Fibroblast of lung (primary cell): ENCODE results near the gene ESRP2. TPM values are rescaled to one million over a fixed set of nuclear protein-coding genes. Genes with fewer than 3 reads are reported as not detected.

ENCODE experiments used
- DNase-seq, 2 donors: peaks; one replicate each; pipeline versions ENCODE4 v3.0.0 to v3.0.0-alpha.2; 2010; ENCODE audit warnings: low read depth in 2 of 2
- H2AFZ ChIP-seq: 2 replicates; pipeline ENCODE4 v1.5.1; 2012; ENCODE audit warnings: low read length, control low read depth, inconsistent platforms
- H3K27ac ChIP-seq: 2 replicates; pipeline ENCODE4 v1.5.1; 2011; ENCODE audit warnings: low read length, control low read depth; ENCODE audit not compliant: insufficient read depth
- H3K27me3 ChIP-seq: 2 replicates; pipeline ENCODE4 v1.5.1; 2011; ENCODE audit warnings: mild to moderate bottlenecking, low read length; ENCODE audit not compliant: control insufficient read depth, insufficient read depth
- H3K36me3 ChIP-seq: 2 replicates; pipeline ENCODE4 v1.5.1; 2011; ENCODE audit warnings: low read length; ENCODE audit not compliant: control insufficient read depth, insufficient read depth
- H3K4me1 ChIP-seq: 2 replicates; pipeline ENCODE4 v1.5.1; 2011; ENCODE audit warnings: low read length; ENCODE audit not compliant: control insufficient read depth, insufficient read depth; ENCODE audit errors: extremely low read depth
- H3K4me2 ChIP-seq: 2 replicates; pipeline ENCODE4 v1.5.1; 2011; ENCODE audit warnings: low read length, control low read depth; ENCODE audit not compliant: insufficient read depth; ENCODE audit errors: extremely low read depth
- H3K4me3 ChIP-seq, 4 experiments: fragments of 200-600 bp in 1 of 4; sonication (generic) in 1 of 4; replicated peaks in 1 of 4; 2 replicates each; pipeline ENCODE4 v1.5.1; 2011 to 2016; ENCODE audit warnings: low read length in 4 of 4, low read depth in 3 of 4, mild to moderate bottlenecking in 3 of 4, control low read depth in 2 of 4, inconsistent platforms in 1 of 4, mixed read lengths in 1 of 4; ENCODE audit not compliant: insufficient read depth in 1 of 4; ENCODE audit errors: control extremely low read depth in 1 of 4
- H3K79me2 ChIP-seq: 2 replicates; pipeline ENCODE4 v1.5.1; 2012; ENCODE audit warnings: mild to moderate bottlenecking, low read length, inconsistent platforms; ENCODE audit not compliant: control insufficient read depth, insufficient read depth
- H3K9ac ChIP-seq: 2 replicates; pipeline ENCODE4 v1.5.1; 2011; ENCODE audit warnings: mild to moderate bottlenecking, low read length, control low read depth; ENCODE audit not compliant: insufficient read depth
- H3K9me3 ChIP-seq: 2 replicates; pipeline ENCODE4 v1.5.1; 2012; ENCODE audit warnings: low read depth, low read length; ENCODE audit not compliant: control insufficient read depth, insufficient read depth
- H4K20me1 ChIP-seq: 2 replicates; pipeline ENCODE4 v1.5.1; 2011; ENCODE audit warnings: low read length; ENCODE audit not compliant: control insufficient read depth, insufficient read depth; ENCODE audit errors: extremely low read depth
- CTCF ChIP-seq, 2 donors: IDR thresholded peaks in 1 of 2; conservative IDR thresholded peaks in 1 of 2; 1 replicate in 1 of 2; 2 replicates in 1 of 2; pipeline ENCODE4 v1.5.1; 2011 to 2012; ENCODE audit warnings: low read length in 2 of 2, control low read depth in 1 of 2, inconsistent platforms in 1 of 2, low read depth in 1 of 2, mild to moderate bottlenecking in 1 of 2
- EZH2 ChIP-seq: IDR thresholded peaks from 2 replicates; pipeline ENCODE4 v1.5.1; 2012; ENCODE audit warnings: low read length, control low read depth, mild to moderate bottlenecking; ENCODE audit errors: missing control alignments
- polyA plus RNA-seq, 2 donors: library from polyadenylated mRNA; depleted of rRNA in 1 of 2; stranded (reverse) in 1 of 2; unstranded in 1 of 2; fragments of >200 nt; gene quantifications; 2 replicates each; pipeline ENCODE4 v1.2.1, GENCODE V29; 2011 to 2012; ENCODE audit warnings: missing spikeins in 1 of 2
- total RNA-seq: library from RNA; depleted of rRNA; stranded (reverse); fragments of >200 nt; gene quantifications from 2 replicates; pipeline ENCODE4 v1.2.1, GENCODE V29; 2014

The ESRP2 gene
- total and polyA plus RNA-seq, 2 donors (not counting 1 experiment from before 2014, with no cell fraction given) = 0.08 to 0.17 TPM

DNA sequence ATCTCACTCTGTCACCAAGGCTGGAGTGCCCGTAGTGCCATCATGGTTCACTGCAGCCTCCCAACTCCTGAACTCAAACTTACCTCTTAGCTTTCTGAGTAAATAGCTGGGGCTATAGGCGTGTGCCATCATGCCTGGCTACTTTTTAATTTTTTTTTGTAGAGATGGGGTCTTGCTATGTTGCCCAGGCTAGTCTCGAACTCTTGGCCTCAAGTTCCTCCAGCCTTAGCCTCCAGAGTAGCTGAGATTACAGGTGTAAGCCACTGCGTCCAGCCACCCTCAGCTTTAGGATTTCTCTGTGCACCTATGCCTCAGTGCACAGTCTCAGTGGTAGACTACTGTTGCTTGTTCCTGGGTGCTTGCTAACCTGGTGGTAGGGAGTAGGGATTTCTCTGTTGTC lies 33.9 kb upstream of the ESRP2 start:
- Histone ChIP-seq H4K20me1 (no peaks in the 10 kb centered on the region), H2AFZ (no peak overlapping the region), H3K79me2 (peaks cover 64% of the 10 kb centered on the region), H3K9me3 (no peaks in the 10 kb centered on the region), H3K9ac (no peak overlapping the region), H3K4me1 (peaks cover 5% of the 10 kb centered on the region), H3K36me3 (peaks cover 5% of the 10 kb centered on the region), H3K4me2 (no peak overlapping the region), H3K27me3 (no peaks in the 10 kb centered on the region), H3K27ac (no peak overlapping the region), H3K4me3 (no peak overlapping the region)
- TF ChIP-seq EZH2 = no peak
- no peak for TF ChIP-seq CTCF (conservative IDR thresholded peaks at IDR 0.05 in 1 of 2, IDR thresholded peaks at IDR 0.05 in 1 of 2; ENCODE audit: low read depth in 1 of 2, low read length in 2 of 2)
- no peak for DNase-seq

- H3K9me3 ChIP-seq = no peaks in the 10 kb centered on the region
- no peak for DNase-seq
- H3K9ac ChIP-seq = no peak overlapping the region
- peaks cover 58% of the 10 kb centered on the region for H3K79me2 ChIP-seq
- peaks cover 5% of the 10 kb centered on the region for H3K4me1 ChIP-seq
- H3K36me3 ChIP-seq = no peaks in the 10 kb centered on the region
- no peaks in the 10 kb centered on the region for H4K20me1 ChIP-seq
- TF ChIP-seq CTCF (conservative IDR thresholded peaks at IDR 0.05 in 1 of 2, IDR thresholded peaks at IDR 0.05 in 1 of 2; ENCODE audit: low read depth in 1 of 2, low read length in 2 of 2) = no peak
- no peak for TF ChIP-seq EZH2
- H2AFZ ChIP-seq = no peak overlapping the region
- H3K27me3 ChIP-seq = no peaks in the 10 kb centered on the region
- no peak overlapping the region for H3K4me3 ChIP-seq
- H3K27ac ChIP-seq = no peak overlapping the region
- H3K4me2 ChIP-seq = no peak overlapping the region
These were observed 31.9 kb upstream of the ESRP2 start for GRCh38 chr16:68267612-68268405.

DNA sequence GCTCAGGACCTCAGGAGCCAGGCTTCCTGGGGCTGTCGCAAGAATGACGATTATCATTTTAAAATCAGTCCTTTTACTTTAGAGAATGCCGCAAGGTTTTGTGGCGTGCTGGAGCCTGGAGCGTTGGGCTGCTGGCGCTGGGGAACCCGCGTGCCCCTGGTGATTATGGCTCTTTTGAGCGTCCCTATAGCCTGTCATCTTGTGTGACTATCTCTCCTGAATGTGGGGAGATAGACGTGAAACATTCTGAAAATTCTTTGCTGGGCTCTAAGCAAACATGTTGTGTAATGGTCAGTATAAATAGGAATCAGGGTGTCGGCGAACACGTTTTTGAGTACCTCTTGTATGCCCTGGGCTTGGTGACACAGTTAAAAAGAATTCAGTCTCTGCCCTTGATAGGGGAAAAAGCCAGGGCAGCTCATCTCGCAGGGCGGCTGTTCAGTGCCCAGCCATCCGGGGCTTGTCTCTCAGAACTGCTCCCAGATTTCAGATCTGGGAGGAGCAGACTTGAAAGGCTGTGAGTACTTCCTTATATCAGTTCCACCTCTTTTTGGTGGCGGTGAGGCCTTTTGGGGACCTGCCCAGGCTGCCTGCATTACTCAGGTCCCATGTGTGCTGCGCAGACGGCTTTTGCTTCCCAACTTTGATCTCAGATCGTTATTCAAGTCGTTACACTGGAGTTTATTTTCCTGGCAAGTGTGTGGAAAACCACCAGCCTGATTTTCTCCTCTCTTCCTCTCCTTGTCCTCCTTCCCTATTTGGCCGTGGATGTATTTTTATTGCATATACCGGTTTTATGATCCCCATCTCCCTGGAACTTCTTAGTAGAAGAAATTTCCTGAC lies 29.4 kb upstream of the ESRP2 start:
- H2AFZ ChIP-seq = peak overlapping the region; percentile 85
- H4K20me1 ChIP-seq = no peaks in the 10 kb centered on the region
- H3K27ac ChIP-seq = peak overlapping the region; percentile 98
- TF ChIP-seq EZH2 (no peak), CTCF (conservative IDR thresholded peaks at IDR 0.05 in 1 of 2, IDR thresholded peaks at IDR 0.05 in 1 of 2; ENCODE audit: low read depth in 1 of 2, low read length in 2 of 2) (no peak)
- H3K27me3 ChIP-seq = no peaks in the 10 kb centered on the region
- peaks cover 1% of the 10 kb centered on the region for H3K36me3 ChIP-seq
- H3K4me1 ChIP-seq = peaks cover 5% of the 10 kb centered on the region
- H3K4me2 ChIP-seq = peak overlapping the region; percentile 99
- peaks cover 45% of the 10 kb centered on the region for H3K79me2 ChIP-seq
- H3K9me3 ChIP-seq = no peaks in the 10 kb centered on the region
- DNase-seq = peak; percentile 46 to 79
- H3K4me3 ChIP-seq = peak overlapping the region; percentile 79 to 99 (median 94)
- H3K9ac ChIP-seq = peak overlapping the region; percentile 95
